Esophagus squamous epithelium (tissue), 5 donors: ENCODE data around the gene CSMD2. TPM values are rescaled to one million over a fixed set of nuclear protein-coding genes. Genes with fewer than 3 reads are reported as not detected.

ENCODE experiments used
- DNase-seq: peaks from one replicate; lab custom pipeline; 2025; lab: John Stamatoyannopoulos, UW
- H3K27ac ChIP-seq, 4 donors: fragments of 200-600 bp; sonication (generic); one replicate each; pipeline ENCODE4 v1.5.1; 2016 to 2019; ENCODE audit warnings: mild to moderate bottlenecking in 1 of 4
- H3K27me3 ChIP-seq, 4 donors: fragments of 200-600 bp; sonication (generic); 1 replicate in 3 of 4; 2 replicates in 1 of 4; pipeline versions ENCODE4 v1.5.1 to v1.6.0; 2017 to 2021; ENCODE audit warnings: antibody characterized with exemption in 1 of 4
- H3K36me3 ChIP-seq, 3 donors: fragments of 200-600 bp; sonication (generic); one replicate each; pipeline ENCODE4 v1.5.1; 2016 to 2019
- H3K4me1 ChIP-seq, 3 donors: fragments of 200-600 bp; sonication (generic); one replicate each; pipeline ENCODE4 v1.5.1; 2017 to 2019
- H3K4me3 ChIP-seq, 4 donors: fragments of 200-600 bp; sonication (generic); 1 replicate in 3 of 4; 2 replicates in 1 of 4; pipeline ENCODE4 v1.5.1; 2016 to 2019; ENCODE audit warnings: mild to moderate bottlenecking in 2 of 4, moderate library complexity in 1 of 4
- H3K9me3 ChIP-seq, 3 donors: fragments of 200-600 bp; sonication (generic); one replicate each; pipeline ENCODE4 v1.5.1; 2016 to 2019
- POLR2A ChIP-seq, 4 donors: fragments of 450-650 bp; IDR thresholded peaks; one replicate each; pipeline ENCODE4 v1.6.1; 2017; ENCODE audit warnings: antibody characterized with exemption in 4 of 4, mild to moderate bottlenecking in 4 of 4, moderate library complexity in 3 of 4
- WGBS, 2 donors: methylation state at CpG; one replicate each; pipeline ENCODE4 v1.1.5; 2018; 5-methylcytosine and 5-hydroxymethylcytosine counted together
- intact Hi-C: fragments of 100-400 bp; cut with DNase I; formaldehyde crosslinking; loops from one replicate; pipeline ENCODE4 v1.15.0; 2022
- total RNA-seq, 4 donors: library from RNA; depleted of rRNA; stranded (reverse); fragments of >200 nt; gene quantifications; one replicate each; pipeline ENCODE4 v1.1.0, GENCODE V29; 2016
- TF ChIP-seq, protein P1 (sequence below), 6 experiments: fragments of 450-650 bp in 4 of 6; fragments of 200-600 bp in 2 of 6; sonication (generic) in 2 of 6; IDR thresholded peaks; one replicate each; pipeline ENCODE4 v1.5.1; 2016 to 2019; ENCODE audit warnings: antibody characterized with exemption in 6 of 6, mild to moderate bottlenecking in 4 of 6, moderate library complexity in 4 of 6
- donor health status: DM: yes; HTN: yes; CAD: no.

The CSMD2 gene
- total RNA-seq, 4 donors from 2014 or later: under 0.01 to 0.13 TPM; not detected in 2

DNA sequence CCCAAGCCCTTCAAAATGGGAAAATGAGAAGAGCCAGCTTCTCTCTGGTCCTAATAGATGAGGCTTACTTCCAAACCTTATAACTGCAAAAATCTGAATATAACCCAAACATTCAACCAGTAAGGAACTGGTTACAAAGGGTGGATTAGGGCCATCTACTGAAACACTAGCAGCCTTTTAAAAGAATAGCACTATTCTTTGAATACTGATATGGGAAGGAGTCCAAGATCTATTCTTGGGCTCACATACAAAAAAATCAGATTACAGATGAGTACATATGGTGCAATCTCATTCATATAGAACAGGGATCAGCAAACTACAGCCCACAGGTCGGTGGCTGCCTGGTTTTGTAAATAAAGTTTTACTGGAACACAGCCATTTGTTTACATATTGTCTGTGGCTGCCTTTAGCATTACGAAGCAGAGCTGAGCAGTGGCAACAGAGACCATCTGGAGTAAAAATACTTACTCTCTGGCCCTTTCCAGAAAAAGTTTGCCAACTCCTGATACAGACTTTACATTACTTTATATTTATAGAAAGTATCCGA is 524.8 kb downstream of the CSMD2 start:
- Histone ChIP-seq H3K27ac (no peak overlapping the region), H3K4me1 (peaks cover 0 to 5% (median 0%) of the 10 kb centered on the region in 3 donors), H3K4me3 (no peak overlapping the region), H3K36me3 (no peaks in the 10 kb centered on the region), H3K9me3 (no peaks in the 10 kb centered on the region), H3K27me3 (peaks cover 0 to 68% (median 0%) of the 10 kb centered on the region in 4 donors)
- TF ChIP-seq, protein P1, sequence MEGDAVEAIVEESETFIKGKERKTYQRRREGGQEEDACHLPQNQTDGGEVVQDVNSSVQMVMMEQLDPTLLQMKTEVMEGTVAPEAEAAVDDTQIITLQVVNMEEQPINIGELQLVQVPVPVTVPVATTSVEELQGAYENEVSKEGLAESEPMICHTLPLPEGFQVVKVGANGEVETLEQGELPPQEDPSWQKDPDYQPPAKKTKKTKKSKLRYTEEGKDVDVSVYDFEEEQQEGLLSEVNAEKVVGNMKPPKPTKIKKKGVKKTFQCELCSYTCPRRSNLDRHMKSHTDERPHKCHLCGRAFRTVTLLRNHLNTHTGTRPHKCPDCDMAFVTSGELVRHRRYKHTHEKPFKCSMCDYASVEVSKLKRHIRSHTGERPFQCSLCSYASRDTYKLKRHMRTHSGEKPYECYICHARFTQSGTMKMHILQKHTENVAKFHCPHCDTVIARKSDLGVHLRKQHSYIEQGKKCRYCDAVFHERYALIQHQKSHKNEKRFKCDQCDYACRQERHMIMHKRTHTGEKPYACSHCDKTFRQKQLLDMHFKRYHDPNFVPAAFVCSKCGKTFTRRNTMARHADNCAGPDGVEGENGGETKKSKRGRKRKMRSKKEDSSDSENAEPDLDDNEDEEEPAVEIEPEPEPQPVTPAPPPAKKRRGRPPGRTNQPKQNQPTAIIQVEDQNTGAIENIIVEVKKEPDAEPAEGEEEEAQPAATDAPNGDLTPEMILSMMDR (IDR thresholded peaks at IDR 0.05): no peak
- TF ChIP-seq POLR2A (IDR thresholded peaks at IDR 0.05): no peak
- DNase-seq: no peak
- 47 to 53% methylated on average over 3 of the region's 3 CpGs for WGBS, 2 donors
- intact Hi-C loops: no loop called here

DNA sequence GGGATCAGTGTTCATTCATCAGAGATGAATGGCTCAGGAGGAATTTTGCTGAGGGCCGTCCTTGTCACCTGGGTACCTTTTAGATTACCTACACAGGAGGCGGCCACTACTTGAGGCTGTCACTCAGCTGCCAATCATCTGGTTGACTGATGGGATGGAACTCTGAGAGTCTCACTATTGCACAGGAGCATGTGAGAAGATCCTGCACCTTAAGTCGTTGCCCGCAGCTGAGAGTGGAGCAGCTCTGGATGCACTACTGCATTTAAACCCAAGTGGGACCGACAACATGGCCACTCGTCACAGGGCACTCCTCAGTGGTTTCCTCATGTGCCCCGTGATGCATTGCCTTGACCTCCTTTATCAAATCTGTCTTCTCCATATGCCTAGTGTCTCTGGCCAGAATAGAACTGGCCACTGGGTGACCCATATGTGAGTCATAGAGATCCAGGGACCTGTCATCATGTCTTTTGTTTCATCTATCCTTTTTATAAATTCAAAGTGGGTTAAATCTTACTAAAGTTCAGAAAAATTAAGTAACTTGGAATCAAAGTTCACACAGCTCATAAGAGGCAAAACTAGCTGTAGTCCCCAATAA is 527.1 kb downstream of the CSMD2 start:
- Histone ChIP-seq H3K4me1 (peaks cover 0 to 14% (median 2%) of the 10 kb centered on the region in 3 donors), H3K4me3 (no peak overlapping the region), H3K27me3 (peaks cover 0 to 80% (median 0%) of the 10 kb centered on the region in 4 donors), H3K9me3 (no peaks in the 10 kb centered on the region), H3K27ac (no peak overlapping the region), H3K36me3 (no peaks in the 10 kb centered on the region)
- no peak for TF ChIP-seq POLR2A (IDR thresholded peaks at IDR 0.05)
- TF ChIP-seq, protein P1 (IDR thresholded peaks at IDR 0.05): no peak
- WGBS, 2 donors: 83 to 90% methylated on average over 4 to 7 of the region's 7 CpGs
- no peak for DNase-seq
- intact Hi-C loops: loop anchor here (10.0 kb wide), 1 partner anchor 527 kb away; the partner anchor contains the start of gene CSMD2

DNA sequence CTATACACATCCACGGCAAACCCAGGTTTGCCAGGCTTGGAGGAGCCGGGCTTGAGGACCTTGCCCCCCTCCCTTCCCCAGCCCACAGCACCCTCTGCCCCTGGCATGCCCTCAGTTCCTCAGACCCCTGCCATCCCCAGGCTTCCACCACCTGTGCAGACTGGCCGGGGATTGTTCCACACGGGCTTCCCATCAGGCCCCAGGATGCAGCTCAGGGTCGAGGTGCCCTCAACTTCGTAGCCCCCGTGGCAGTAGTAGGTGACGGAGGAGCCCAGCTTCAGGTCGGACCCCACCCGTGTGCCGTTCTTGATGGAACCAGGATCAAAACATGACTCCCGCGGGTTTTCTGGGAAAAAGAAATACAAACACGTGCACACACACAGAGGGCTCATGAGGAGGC is 528.8 kb downstream of the CSMD2 start:
- 82 to 86% methylated on average over 4 of the region's 14 CpGs for WGBS, 2 donors
- H3K36me3 ChIP-seq: no peaks in the 10 kb centered on the region
- H3K4me1 ChIP-seq: peaks cover 0 to 14% (median 2%) of the 10 kb centered on the region in 3 donors
- intact Hi-C loops: loop anchor here (10.0 kb wide), 1 partner anchor 529 kb away; the partner anchor contains the start of gene CSMD2
- TF ChIP-seq, protein P1 (IDR thresholded peaks at IDR 0.05): no peak
- no peak for TF ChIP-seq POLR2A (IDR thresholded peaks at IDR 0.05)
- H3K9me3 ChIP-seq: no peaks in the 10 kb centered on the region
- no peak overlapping the region for H3K27ac ChIP-seq
- no peak for DNase-seq
- no peak overlapping the region for H3K4me3 ChIP-seq
- H3K27me3 ChIP-seq: peaks cover 0 to 66% (median 0%) of the 10 kb centered on the region in 4 donors

DNA sequence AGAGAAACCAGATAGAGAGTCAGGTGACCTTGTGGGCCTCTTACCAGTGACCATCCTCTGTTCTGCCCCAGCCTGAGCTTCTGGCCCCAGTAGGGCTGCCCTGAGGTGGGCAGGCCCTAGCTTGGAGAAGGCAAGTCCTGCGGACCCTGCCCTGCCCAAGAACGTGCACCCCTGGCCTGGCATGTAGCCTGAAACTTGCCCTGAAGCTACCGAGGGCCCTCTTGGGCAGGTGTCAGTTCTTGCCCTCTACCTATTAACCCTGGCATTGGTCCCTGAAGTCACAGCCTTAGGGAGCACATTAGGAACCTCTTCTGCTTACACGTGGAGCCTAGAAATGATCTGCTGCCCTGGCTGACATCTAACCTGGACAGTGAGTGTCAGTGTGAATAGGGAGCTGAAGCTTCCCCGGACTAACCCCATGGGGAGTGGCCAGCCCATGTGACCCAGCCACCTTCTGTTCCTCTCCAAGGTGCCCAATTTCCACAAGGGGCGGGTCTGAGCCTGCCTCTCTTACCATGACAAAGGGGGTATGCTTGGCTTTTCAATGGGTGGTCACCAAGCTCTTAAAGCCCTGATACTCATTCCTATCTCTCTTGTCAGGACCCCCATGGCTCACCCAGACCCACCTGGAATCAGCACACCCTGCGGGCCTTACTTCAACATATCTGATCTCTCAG is 529.6 kb downstream of the CSMD2 start:
- 57 to 79% methylated on average over 2 to 3 of the region's 7 CpGs for WGBS, 2 donors
- H3K27me3 ChIP-seq: peaks cover 0 to 58% (median 0%) of the 10 kb centered on the region in 4 donors

More for the DNA sequence above, 529.6 kb downstream of the CSMD2 start:
- no peaks in the 10 kb centered on the region for H3K9me3 ChIP-seq
- intact Hi-C loops: loop anchor here (10.0 kb wide), 1 partner anchor 529 kb away; the partner anchor contains the start of gene CSMD2
- TF ChIP-seq, protein P1 (IDR thresholded peaks at IDR 0.05): no peak
- no peak for TF ChIP-seq POLR2A (IDR thresholded peaks at IDR 0.05)
- no peak overlapping the region for H3K27ac ChIP-seq
- no peak for DNase-seq
- H3K4me1 ChIP-seq: peaks cover 0 to 14% (median 2%) of the 10 kb centered on the region in 3 donors
- H3K36me3 ChIP-seq: no peaks in the 10 kb centered on the region
- no peak overlapping the region for H3K4me3 ChIP-seq
